PC-9 (cell line): Measurements from ENCODE around the gene SYCP3. TPM values are rescaled to one million over a fixed set of nuclear protein-coding genes. Genes with fewer than 3 reads are reported as not detected.

Experiments
- Bru-seq: library from RNA; stranded (reverse); fragments of 400-500 nt; gene quantifications from one replicate; lab custom pipeline; 2021; lab: Mats Ljungman, UMichigan
- BruChase-seq, 2 experiments: library from RNA; stranded (reverse); fragments of 400-500 nt; gene quantifications; one replicate each; lab custom pipeline; 2021; lab: Mats Ljungman, UMichigan
- BruUV-seq: library from RNA; stranded (reverse); fragments of 400-500 nt; replicated peaks from 2 replicates; lab custom pipeline; 2021; lab: Mats Ljungman, UMichigan
- CTCF ChIA-PET: fragments of 300-600 bp; sonication (Branson Sonifier 250); formaldehyde crosslinking; loops from one replicate; lab custom pipeline; 2022; ENCODE audit warnings: antibody characterized with exemption; lab: Charles Lee
- POLR2A ChIA-PET: fragments of 300-600 bp; sonication (Branson Sonifier 250); formaldehyde crosslinking; loops from one replicate; lab custom pipeline; 2022; ENCODE audit warnings: antibody characterized with exemption; ENCODE audit not compliant: unreplicated experiment; lab: Charles Lee
- DNase-seq, 2 experiments: peaks; one replicate each; pipeline versions ENCODE4 v3.0.0 to v3.0.0-alpha.2; 2015 to 2022; ENCODE audit warnings: mixed read lengths in 1 of 2
- H2AFZ ChIP-seq: fragments of 200-600 bp; sonication (generic); 2 replicates; pipeline ENCODE4 v1.8.1; 2017; ENCODE audit warnings: antibody characterized with exemption
- H3F3A ChIP-seq: fragments of 200-600 bp; sonication (generic); 2 replicates; pipeline ENCODE4 v1.8.1; 2017; ENCODE audit warnings: antibody characterized with exemption, mild to moderate bottlenecking, low read depth; ENCODE audit not compliant: insufficient read depth
- H3K27ac ChIP-seq: fragments of 200-600 bp; sonication (generic); 2 replicates; pipeline ENCODE4 v1.6.1; 2016; ENCODE audit warnings: mixed run types
- H3K27me3 ChIP-seq: fragments of 200-600 bp; sonication (generic); 2 replicates; pipeline ENCODE4 v1.6.1; 2016; ENCODE audit warnings: low read depth, mixed run types; ENCODE audit not compliant: insufficient read depth
- H3K36me3 ChIP-seq: fragments of 200-600 bp; sonication (generic); 2 replicates; pipeline ENCODE4 v1.6.1; 2016; ENCODE audit warnings: low read depth, mixed run types
- H3K4me1 ChIP-seq: fragments of 200-600 bp; sonication (generic); replicated peaks from 2 replicates; pipeline ENCODE4 v1.6.1; 2016; ENCODE audit warnings: mixed run types; ENCODE audit not compliant: insufficient read depth
- H3K4me2 ChIP-seq: fragments of 200-600 bp; sonication (generic); 2 replicates; pipeline ENCODE4 v1.6.1; 2017; ENCODE audit warnings: mixed run types
- H3K4me3 ChIP-seq: fragments of 200-600 bp; sonication (generic); 2 replicates; pipeline ENCODE4 v1.6.1; 2016; ENCODE audit warnings: mixed run types
- H3K79me2 ChIP-seq: fragments of 200-600 bp; sonication (generic); 2 replicates; pipeline ENCODE4 v1.6.1; 2017; ENCODE audit warnings: low read depth, mixed run types
- H3K9me2 ChIP-seq: fragments of 200-600 bp; sonication (generic); 2 replicates; pipeline ENCODE4 v1.8.1; 2017; ENCODE audit warnings: mild to moderate bottlenecking; ENCODE audit not compliant: insufficient read depth
- H3K9me3 ChIP-seq: fragments of 200-600 bp; sonication (generic); 2 replicates; pipeline ENCODE4 v1.8.1; 2016; ENCODE audit warnings: low read depth; ENCODE audit not compliant: insufficient read depth
- H4K20me1 ChIP-seq: fragments of 200-600 bp; sonication (generic); 2 replicates; pipeline ENCODE4 v1.8.1; 2017; ENCODE audit not compliant: insufficient read depth
- CTCF ChIP-seq: fragments of 200-600 bp; sonication (generic); conservative IDR thresholded peaks from 2 replicates; pipeline ENCODE4 v1.6.1; 2017; ENCODE audit warnings: mixed run types, antibody characterized with exemption, mild to moderate bottlenecking, moderate library complexity
- EZH2 ChIP-seq: fragments of 200-600 bp; sonication (generic); IDR thresholded peaks from 2 replicates; pipeline ENCODE4 v1.8.0; 2017; ENCODE audit warnings: antibody characterized with exemption, low read depth
- intact Hi-C: fragments of 100-400 bp; cut with micrococcal nuclease; formaldehyde crosslinking; loops from one replicate; pipeline ENCODE4 v1.10.0; 2022; ENCODE audit not compliant: unreplicated experiment
- long read RNA-seq: library from polyadenylated mRNA; stranded (forward); transcript quantifications from one replicate; pipeline ENCODE4 v2.0.0, GENCODE V29; 2022
- total RNA-seq: library from RNA; stranded (reverse); gene quantifications from 2 replicates; pipeline ENCODE4 v1.2.3, GENCODE V29; 2021

SYCP3 gene
- total RNA-seq, result 0.09 TPM in 1 of 2 replicates, not detected in the other
- Bru-seq, nascent RNA, result percentile 31 among the genes with signal in this experiment
- percentile 37 among the genes with signal in this experiment for BruChase-seq, experiment 1, labeled RNA remaining after a 2-hour chase
- percentile 32 among the genes with signal in this experiment for BruChase-seq, experiment 2, labeled RNA remaining after a 6-hour chase
- long read RNA-seq, partial matches to known transcripts, result 0 of 1 reads
- long read RNA-seq, other reads (novel, unspliced or antisense), result 1 of 1 reads

- no peak for DNase-seq
- no peaks in the 10 kb centered on the region for H3K9me3 ChIP-seq
- H3K27ac ChIP-seq, result no peak within 1 kb of the TSS
- H4K20me1 ChIP-seq, result no peaks in the 10 kb centered on the region
- POLR2A ChIA-PET, result interaction anchor here (0.7 kb wide), 1 partner anchor 24 kb away, joined by 3 read pairs; no protein-coding TSS in a partner anchor
- no peaks in the 10 kb centered on the region for H3K4me1 ChIP-seq
- no peaks in the 10 kb centered on the region for H3K36me3 ChIP-seq
- CTCF ChIA-PET, result no interaction called here
- no peak within 1 kb of the TSS for H2AFZ ChIP-seq
- TF ChIP-seq CTCF, result no peak
- TF ChIP-seq EZH2, result no peak
- no peak within 1 kb of the TSS for H3K4me2 ChIP-seq
- no peaks in the 10 kb centered on the region for H3F3A ChIP-seq
- no peaks in the 10 kb centered on the region for H3K79me2 ChIP-seq
- no peaks in the 10 kb centered on the region for H3K9me2 ChIP-seq
- BruUV-seq, result no TSS peak
- H3K4me3 ChIP-seq, result no peak within 1 kb of the TSS
- no peaks in the 10 kb centered on the region for H3K27me3 ChIP-seq
- intact Hi-C loops, result no loop called here
Observed at GRCh38 chr12:101738920-101739665, at the start of gene SYCP3. Gene SYCP3 (minus strand): TSS chr12:101739462. CDS start chr12:101737935, 1,527 bp downstream.

DNA sequence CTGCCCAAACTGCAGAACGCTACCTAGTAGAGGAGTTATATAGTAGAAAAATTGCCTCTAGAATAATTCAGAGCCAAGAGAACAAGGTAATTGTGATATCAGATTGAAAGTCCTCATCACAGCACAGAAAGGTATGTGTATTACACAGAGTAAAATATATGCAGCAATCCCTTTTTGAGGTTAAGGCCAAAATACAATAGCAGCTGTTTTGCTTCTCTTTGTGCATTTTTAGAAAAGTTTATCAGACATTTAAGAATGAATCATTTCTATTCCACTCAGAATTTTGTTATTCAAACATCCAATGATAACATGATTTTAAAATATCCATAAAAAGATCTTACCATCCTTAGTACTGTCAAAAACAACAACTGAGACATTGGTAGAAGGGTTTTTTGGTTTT, 46.4 kb upstream of the SYCP3 start:
- no peaks in the 10 kb centered on the region for H3F3A ChIP-seq
- no peak overlapping the region for H3K27ac ChIP-seq
- no peak for DNase-seq
- no peaks in the 10 kb centered on the region for H3K27me3 ChIP-seq
- intact Hi-C loops, result no loop called here
- no peaks in the 10 kb centered on the region for H4K20me1 ChIP-seq
- H3K9me3 ChIP-seq, result no peaks in the 10 kb centered on the region
- H3K36me3 ChIP-seq, result no peaks in the 10 kb centered on the region
- no peak overlapping the region for H3K4me2 ChIP-seq
- H3K79me2 ChIP-seq, result no peaks in the 10 kb centered on the region
- no TSS peak for BruUV-seq
- ChIA-PET CTCF (no interaction called here), POLR2A (no interaction called here)
- H3K4me3 ChIP-seq, result no peak overlapping the region
- H3K4me1 ChIP-seq, result no peaks in the 10 kb centered on the region
- no peak overlapping the region for H2AFZ ChIP-seq
- no peaks in the 10 kb centered on the region for H3K9me2 ChIP-seq
- no peak for TF ChIP-seq EZH2
- TF ChIP-seq CTCF, result no peak

DNA sequence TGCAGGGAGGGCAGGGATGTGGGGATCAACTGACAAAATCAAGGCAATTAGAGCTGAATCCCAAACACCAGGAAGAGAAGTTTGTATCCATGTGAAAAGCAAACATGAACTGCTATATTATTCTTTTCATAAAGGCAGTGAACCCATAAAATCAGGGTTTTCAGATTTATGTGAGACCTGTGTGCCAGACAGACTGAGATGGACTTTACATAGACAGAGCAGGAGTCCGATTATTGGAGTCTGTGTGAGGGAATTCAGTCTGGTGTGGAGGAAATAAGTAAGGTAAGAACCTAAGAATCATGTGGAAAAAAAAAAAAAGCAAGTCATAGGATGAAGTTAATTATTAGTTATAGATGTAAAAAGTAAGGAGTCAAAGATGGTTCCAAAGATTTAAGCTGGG, 45.1 kb upstream of the SYCP3 start:
- Histone ChIP-seq H3F3A (no peaks in the 10 kb centered on the region), H3K4me1 (no peaks in the 10 kb centered on the region), H3K79me2 (no peaks in the 10 kb centered on the region), H3K27me3 (no peaks in the 10 kb centered on the region), H3K9me2 (no peaks in the 10 kb centered on the region), H3K36me3 (no peaks in the 10 kb centered on the region), H4K20me1 (no peaks in the 10 kb centered on the region), H3K9me3 (no peaks in the 10 kb centered on the region), H3K27ac (no peak overlapping the region), H2AFZ (no peak overlapping the region), H3K4me3 (no peak overlapping the region), H3K4me2 (no peak overlapping the region)
- TF ChIP-seq CTCF (no peak), EZH2 (no peak)
- ChIA-PET POLR2A (no interaction called here), CTCF (no interaction called here)
- intact Hi-C loops, result no loop called here
- no peak for DNase-seq
- BruUV-seq, result no TSS peak
